ENCODE data around the gene PAK1.

Gene PAK1

DNA sequence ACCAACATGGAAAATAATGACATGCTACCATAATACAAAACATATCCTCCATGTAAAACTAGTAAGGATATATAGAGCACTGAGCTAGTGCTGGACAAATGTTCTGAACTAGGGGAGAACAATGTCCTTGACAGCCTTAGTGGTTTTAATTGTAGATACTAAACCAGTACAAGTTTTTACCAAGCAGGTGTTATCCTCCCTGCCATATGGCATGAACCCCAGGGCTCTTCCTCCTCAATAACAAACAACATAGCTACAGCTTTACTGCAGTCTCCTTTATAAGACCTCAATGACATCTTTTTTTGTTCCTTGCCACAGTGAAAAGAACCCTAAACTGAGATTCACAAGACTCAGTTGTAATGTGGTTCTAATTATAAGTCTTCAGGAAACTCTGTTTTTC lies 102.2 kb downstream of the PAK1 start:
- H3F3A ChIP-seq (ENCODE audit: insufficient read depth) = no peaks in the 10 kb centered on the region
- H3K4me3 ChIP-seq (ENCODE audit: insufficient read depth, low read length, poor library complexity, severe bottlenecking) = no peak overlapping the region
- H3K4me2 ChIP-seq (ENCODE audit: low read depth, low read length, poor library complexity, severe bottlenecking) = no peak overlapping the region
- H3K27me3 ChIP-seq (ENCODE audit: low read length) = no peaks in the 10 kb centered on the region
- no peaks in the 10 kb centered on the region for H3K9me2 ChIP-seq (replicated peaks; ENCODE audit: insufficient read depth, low read length)
- H3K27ac ChIP-seq (ENCODE audit: low read depth, low read length) = no peak overlapping the region
- H3K9ac ChIP-seq (ENCODE audit: low read length) = no peak overlapping the region
- no peaks in the 10 kb centered on the region for H3K36me3 ChIP-seq (ENCODE audit: low read length)
- H3K79me2 ChIP-seq (ENCODE audit: insufficient read depth, low read length) = no peaks in the 10 kb centered on the region
- H4K20me1 ChIP-seq (ENCODE audit: low read depth, low read length) = no peaks in the 10 kb centered on the region
- H2AFZ ChIP-seq (ENCODE audit: low read depth, low read length, severe bottlenecking) = no peak overlapping the region
- no peak for TF ChIP-seq EZH2phosphoT487 (conservative IDR thresholded peaks at IDR 0.05; ENCODE audit: low read length)
- TF ChIP-seq, protein P1, sequence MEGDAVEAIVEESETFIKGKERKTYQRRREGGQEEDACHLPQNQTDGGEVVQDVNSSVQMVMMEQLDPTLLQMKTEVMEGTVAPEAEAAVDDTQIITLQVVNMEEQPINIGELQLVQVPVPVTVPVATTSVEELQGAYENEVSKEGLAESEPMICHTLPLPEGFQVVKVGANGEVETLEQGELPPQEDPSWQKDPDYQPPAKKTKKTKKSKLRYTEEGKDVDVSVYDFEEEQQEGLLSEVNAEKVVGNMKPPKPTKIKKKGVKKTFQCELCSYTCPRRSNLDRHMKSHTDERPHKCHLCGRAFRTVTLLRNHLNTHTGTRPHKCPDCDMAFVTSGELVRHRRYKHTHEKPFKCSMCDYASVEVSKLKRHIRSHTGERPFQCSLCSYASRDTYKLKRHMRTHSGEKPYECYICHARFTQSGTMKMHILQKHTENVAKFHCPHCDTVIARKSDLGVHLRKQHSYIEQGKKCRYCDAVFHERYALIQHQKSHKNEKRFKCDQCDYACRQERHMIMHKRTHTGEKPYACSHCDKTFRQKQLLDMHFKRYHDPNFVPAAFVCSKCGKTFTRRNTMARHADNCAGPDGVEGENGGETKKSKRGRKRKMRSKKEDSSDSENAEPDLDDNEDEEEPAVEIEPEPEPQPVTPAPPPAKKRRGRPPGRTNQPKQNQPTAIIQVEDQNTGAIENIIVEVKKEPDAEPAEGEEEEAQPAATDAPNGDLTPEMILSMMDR (IDR thresholded peaks at IDR 0.05; ENCODE audit: insufficient read depth, low read length, poor library complexity, severe bottlenecking) = no peak
- H3K9me3 ChIP-seq (ENCODE audit: insufficient read depth, low read length) = no peaks in the 10 kb centered on the region

DNA sequence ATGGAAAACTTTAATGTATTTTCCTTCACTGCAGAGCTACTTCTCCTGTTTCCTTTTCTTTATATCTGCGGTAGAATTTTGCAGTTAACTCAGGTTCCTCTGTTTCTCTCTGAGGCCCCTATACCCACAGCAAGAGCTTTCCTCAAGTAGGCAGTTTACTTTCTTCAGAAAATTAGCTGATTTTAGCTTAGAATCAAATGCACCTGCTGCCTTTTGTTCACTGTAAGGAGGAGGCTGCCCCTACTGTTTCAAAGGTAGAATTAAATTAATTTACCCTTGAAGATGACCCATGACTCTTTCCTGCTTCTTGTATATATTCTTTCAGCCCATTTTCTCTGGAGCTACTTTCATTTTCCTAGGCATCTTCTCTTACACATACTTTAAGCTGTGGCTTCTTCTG lies 103.7 kb downstream of the PAK1 start:
- H3K27ac ChIP-seq (ENCODE audit: low read depth, low read length) = no peak overlapping the region
- no peaks in the 10 kb centered on the region for H3F3A ChIP-seq (ENCODE audit: insufficient read depth)
- no peaks in the 10 kb centered on the region for H3K9me2 ChIP-seq (replicated peaks; ENCODE audit: insufficient read depth, low read length)
- no peak overlapping the region for H2AFZ ChIP-seq (ENCODE audit: low read depth, low read length, severe bottlenecking)
- no peak overlapping the region for H3K4me2 ChIP-seq (ENCODE audit: low read depth, low read length, poor library complexity, severe bottlenecking)
- H3K4me3 ChIP-seq (ENCODE audit: insufficient read depth, low read length, poor library complexity, severe bottlenecking) = no peak overlapping the region
- H3K27me3 ChIP-seq (ENCODE audit: low read length) = no peaks in the 10 kb centered on the region
- no peaks in the 10 kb centered on the region for H3K79me2 ChIP-seq (ENCODE audit: insufficient read depth, low read length)
- no peak for TF ChIP-seq EZH2phosphoT487 (conservative IDR thresholded peaks at IDR 0.05; ENCODE audit: low read length)
- TF ChIP-seq, protein P1 (IDR thresholded peaks at IDR 0.05; ENCODE audit: insufficient read depth, low read length, poor library complexity, severe bottlenecking) = no peak
- H3K9me3 ChIP-seq (ENCODE audit: insufficient read depth, low read length) = peaks cover 8% of the 10 kb centered on the region; the same call in 1 of the 2 replicates
- H3K36me3 ChIP-seq (ENCODE audit: low read length) = no peaks in the 10 kb centered on the region
- no peaks in the 10 kb centered on the region for H4K20me1 ChIP-seq (ENCODE audit: low read depth, low read length)
- H3K9ac ChIP-seq (ENCODE audit: low read length) = no peak overlapping the region

DNA sequence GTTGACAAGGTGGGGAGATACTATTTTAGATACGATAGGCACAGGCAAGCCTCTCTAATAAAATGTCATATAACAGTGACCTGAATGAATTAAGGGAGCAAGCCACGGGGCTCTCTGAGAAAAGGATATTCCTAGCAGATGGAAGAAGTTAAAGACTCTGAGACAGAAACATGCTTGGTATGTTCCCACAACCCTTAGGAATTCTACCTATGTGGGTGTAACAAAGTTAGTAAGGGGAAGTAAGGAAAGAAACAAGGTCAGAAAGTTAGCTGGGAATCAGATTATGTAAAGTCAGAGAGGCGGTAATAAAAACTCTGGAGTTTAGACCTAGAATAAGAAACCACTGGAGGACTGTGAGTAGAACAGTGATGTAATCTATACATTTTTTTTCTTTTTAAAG lies 112.7 kb downstream of the PAK1 start:
- Histone ChIP-seq H3K4me3 (ENCODE audit: insufficient read depth, low read length, poor library complexity, severe bottlenecking) (no peak overlapping the region), H3K27ac (ENCODE audit: low read depth, low read length) (no peak overlapping the region), H2AFZ (ENCODE audit: low read depth, low read length, severe bottlenecking) (no peak overlapping the region), H4K20me1 (ENCODE audit: low read depth, low read length) (no peaks in the 10 kb centered on the region), H3K36me3 (ENCODE audit: low read length) (no peaks in the 10 kb centered on the region), H3K9ac (ENCODE audit: low read length) (no peak overlapping the region), H3K79me2 (ENCODE audit: insufficient read depth, low read length) (no peaks in the 10 kb centered on the region), H3K4me2 (ENCODE audit: low read depth, low read length, poor library complexity, severe bottlenecking) (no peak overlapping the region), H3K9me3 (ENCODE audit: insufficient read depth, low read length) (peaks cover 6% of the 10 kb centered on the region; the same call in 1 of the 2 replicates), H3K9me2 (replicated peaks; ENCODE audit: insufficient read depth, low read length) (no peaks in the 10 kb centered on the region), H3F3A (ENCODE audit: insufficient read depth) (no peaks in the 10 kb centered on the region), H3K27me3 (ENCODE audit: low read length) (no peaks in the 10 kb centered on the region)
- TF ChIP-seq, protein P1 (IDR thresholded peaks at IDR 0.05; ENCODE audit: insufficient read depth, low read length, poor library complexity, severe bottlenecking) = no peak
- no peak for TF ChIP-seq EZH2phosphoT487 (conservative IDR thresholded peaks at IDR 0.05; ENCODE audit: low read length)

Data from SU-DHL-6 (cell line).